SJSA1 (cell line): ENCODE results near the gene NUDT1. TPM values are rescaled to one million over a fixed set of nuclear protein-coding genes. Genes with fewer than 3 reads are reported as not detected.
A peak's percentile ranks its signal among the peaks of the same experiment; 100 is the strongest.

Experiments
- DNase-seq, 2 experiments: peaks; one replicate each; pipeline ENCODE4 v3.0.0-alpha.2; 2015 to 2020; ENCODE audit warnings: low spot score in 2 of 2, low read depth in 1 of 2
- H3K27ac ChIP-seq: fragments of 250-450 bp; sonication (Bioruptor Pico); 2 replicates; pipeline ENCODE4 v1.5.1; 2020; ENCODE audit warnings: mild to moderate bottlenecking, moderate library complexity
- H3K27me3 ChIP-seq: fragments of 250-450 bp; sonication (Bioruptor Pico); replicated peaks from 2 replicates; pipeline ENCODE4 v1.5.1; 2020; ENCODE audit warnings: mild to moderate bottlenecking, moderate library complexity
- H3K36me3 ChIP-seq: fragments of 250-450 bp; sonication (Bioruptor Pico); 2 replicates; pipeline ENCODE4 v1.5.1; 2020; ENCODE audit warnings: mild to moderate bottlenecking
- H3K4me1 ChIP-seq: fragments of 250-450 bp; sonication (Bioruptor Pico); replicated peaks from 2 replicates; pipeline ENCODE4 v1.6.1; 2021; ENCODE audit warnings: mild to moderate bottlenecking
- H3K4me3 ChIP-seq: fragments of 250-450 bp; sonication (Bioruptor Pico); 2 replicates; pipeline ENCODE4 v1.5.1; 2020; ENCODE audit warnings: mild to moderate bottlenecking
- H3K9me3 ChIP-seq: fragments of 250-450 bp; sonication (Bioruptor Pico); replicated peaks from 2 replicates; pipeline ENCODE4 v1.5.1; 2020; ENCODE audit warnings: mild to moderate bottlenecking
- total RNA-seq: library from RNA; depleted of rRNA; stranded (reverse); fragments of >200 nt; shearing (Covaris generic); gene quantifications from 2 replicates; pipeline ENCODE4 v1.2.3, GENCODE V29; 2014

The NUDT1 gene
- total RNA-seq, 1 experiment from 2014 or later = 50.7 TPM

DNA sequence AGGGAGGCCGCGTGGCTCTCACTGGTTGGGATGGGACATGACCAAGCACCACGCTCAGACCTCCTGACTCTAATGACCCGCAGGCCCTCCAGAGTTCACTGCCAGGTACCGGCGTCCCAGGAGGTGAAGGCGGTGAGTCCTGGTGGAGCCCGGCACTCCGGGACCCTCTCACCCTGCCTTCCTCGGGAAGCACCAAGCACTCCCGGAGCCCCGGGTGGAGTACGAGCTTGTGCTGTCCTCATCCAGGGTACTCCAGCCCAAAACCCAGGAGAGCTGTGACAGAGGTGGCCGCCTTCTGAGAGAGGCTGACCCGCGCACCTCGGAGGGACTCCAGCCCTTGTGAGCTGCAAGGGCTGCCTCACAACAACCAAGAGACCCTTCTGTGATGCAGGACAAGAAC, 18.7 kb upstream of the NUDT1 start:
- Histone ChIP-seq H3K36me3 (peaks cover 57% of the 10 kb centered on the region), H3K9me3 (no peaks in the 10 kb centered on the region), H3K27me3 (no peaks in the 10 kb centered on the region), H3K4me3 (no peak overlapping the region), H3K27ac (no peak overlapping the region), H3K4me1 (no peaks in the 10 kb centered on the region)
- no peak for DNase-seq

DNA sequence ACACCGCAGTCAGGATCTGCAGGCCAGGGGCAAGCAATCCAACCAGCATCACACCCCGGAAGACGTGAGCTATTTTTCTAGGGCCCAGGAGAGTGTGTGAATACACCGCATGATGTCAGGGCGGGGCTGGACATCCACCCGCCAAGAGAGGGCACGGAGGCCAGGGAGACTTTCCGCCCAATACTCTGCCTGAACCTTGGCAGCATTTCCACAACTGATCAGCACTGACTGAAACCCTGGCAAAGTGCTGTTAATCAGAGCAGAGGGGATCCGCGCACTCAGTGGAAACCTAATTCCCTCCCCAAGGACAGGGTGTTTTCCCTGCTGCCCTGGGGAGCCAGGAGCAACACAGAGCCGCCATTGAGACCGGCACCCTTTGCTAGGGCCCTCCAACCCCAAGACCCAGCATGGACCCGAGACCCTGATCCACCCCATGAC, 17.5 kb upstream of the NUDT1 start:
- Histone ChIP-seq H3K4me1 (no peaks in the 10 kb centered on the region), H3K27ac (no peak overlapping the region), H3K36me3 (peaks cover 68% of the 10 kb centered on the region), H3K4me3 (no peak overlapping the region), H3K27me3 (no peaks in the 10 kb centered on the region), H3K9me3 (no peaks in the 10 kb centered on the region)
- no peak for DNase-seq

DNA sequence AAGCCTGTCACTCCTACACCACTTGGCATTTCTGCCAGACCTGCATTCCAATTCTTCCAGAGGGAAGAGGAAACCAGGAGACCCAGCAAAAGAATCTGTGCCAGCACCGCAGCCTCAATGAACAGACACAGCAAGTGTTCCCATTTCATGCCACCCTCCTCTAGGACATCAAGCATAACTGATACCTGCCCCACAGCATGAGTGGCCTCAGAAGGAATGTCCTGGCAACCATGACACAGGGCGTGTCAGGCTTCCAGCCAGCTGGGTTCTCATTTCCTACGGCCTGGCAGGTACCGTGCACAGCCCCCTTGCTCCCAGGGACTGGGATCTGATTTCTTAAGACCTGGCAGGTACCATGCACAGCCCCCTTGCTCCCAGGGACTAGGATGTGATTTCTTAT, 17.1 kb upstream of the NUDT1 start:
- Histone ChIP-seq H3K4me1 (no peaks in the 10 kb centered on the region), H3K27ac (no peak overlapping the region), H3K4me3 (no peak overlapping the region), H3K27me3 (no peaks in the 10 kb centered on the region), H3K9me3 (no peaks in the 10 kb centered on the region), H3K36me3 (peaks cover 71% of the 10 kb centered on the region)
- no peak for DNase-seq

DNA sequence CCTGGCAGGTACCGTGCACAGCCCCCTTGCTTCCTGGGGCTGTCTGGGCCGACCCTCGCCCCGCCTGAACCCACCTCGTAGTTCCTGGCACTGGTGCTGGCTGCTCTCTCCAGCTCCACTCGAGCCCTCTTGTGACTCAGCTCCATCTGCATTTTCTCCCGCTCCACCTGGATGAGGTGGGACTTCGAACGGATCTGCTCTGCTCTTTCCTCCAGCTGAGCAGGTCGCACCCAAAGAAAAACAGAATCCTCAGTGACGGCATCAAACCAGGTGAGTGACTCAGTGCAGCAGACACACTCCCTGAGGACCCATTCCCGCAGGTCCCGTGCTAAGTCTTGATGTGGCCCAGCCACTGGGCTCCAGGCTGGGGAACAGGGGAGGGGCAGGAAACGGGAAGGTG, 16.7 kb upstream of the NUDT1 start:
- Histone ChIP-seq H3K27ac (no peak overlapping the region), H3K4me1 (no peaks in the 10 kb centered on the region), H3K36me3 (peaks cover 71% of the 10 kb centered on the region), H3K4me3 (no peak overlapping the region), H3K9me3 (no peaks in the 10 kb centered on the region), H3K27me3 (no peaks in the 10 kb centered on the region)
- DNase-seq = no peak

DNA sequence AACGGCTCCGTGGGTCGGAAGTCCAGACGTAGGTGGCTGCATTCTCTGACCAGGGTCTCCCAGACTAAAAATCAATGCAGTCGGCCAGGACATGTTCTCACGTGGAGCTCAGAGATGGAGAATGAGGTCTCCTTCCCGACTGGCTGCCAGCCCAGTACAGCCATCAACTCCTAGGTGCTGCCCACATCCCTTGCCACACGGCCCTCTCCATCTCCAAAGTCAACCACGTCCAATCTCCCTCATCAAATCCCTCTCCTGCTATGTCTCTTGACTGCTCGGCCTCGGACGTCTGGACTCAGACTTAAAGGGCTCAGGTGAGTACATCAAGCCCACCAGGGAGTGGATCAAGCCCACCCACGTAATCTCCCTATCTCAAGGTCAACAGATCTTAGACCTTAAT, 16.2 kb upstream of the NUDT1 start:
- DNase-seq = no peak
- Histone ChIP-seq H3K9me3 (no peaks in the 10 kb centered on the region), H3K27ac (no peak overlapping the region), H3K4me1 (no peaks in the 10 kb centered on the region), H3K4me3 (no peak overlapping the region), H3K27me3 (no peaks in the 10 kb centered on the region), H3K36me3 (peaks cover 71% of the 10 kb centered on the region)

DNA sequence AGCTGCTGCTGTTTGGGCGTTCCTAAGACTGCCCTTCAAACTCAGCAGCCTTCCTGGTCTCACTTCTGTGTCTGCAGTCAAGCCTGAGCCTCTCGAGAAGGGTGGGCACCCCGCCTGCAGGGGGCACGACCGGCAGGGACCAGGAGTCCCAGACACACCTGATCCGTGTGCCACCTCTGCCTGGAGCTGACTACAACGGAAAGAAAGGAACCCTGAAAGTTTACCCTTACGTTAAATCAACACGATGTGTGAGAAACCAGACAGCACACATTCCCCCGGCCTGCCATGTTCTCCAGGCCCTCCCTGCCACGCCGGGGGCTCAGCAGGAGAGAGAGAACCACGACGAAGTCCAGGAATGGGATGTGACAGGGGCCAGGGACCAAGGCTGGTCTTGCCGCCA, 14.3 kb upstream of the NUDT1 start:
- Histone ChIP-seq H3K27me3 (no peaks in the 10 kb centered on the region), H3K9me3 (no peaks in the 10 kb centered on the region), H3K27ac (no peak overlapping the region), H3K4me3 (no peak overlapping the region), H3K4me1 (peaks cover 6% of the 10 kb centered on the region; the same call in 1 of the 2 replicates), H3K36me3 (peaks cover 64% of the 10 kb centered on the region)
- DNase-seq = no peak

DNA sequence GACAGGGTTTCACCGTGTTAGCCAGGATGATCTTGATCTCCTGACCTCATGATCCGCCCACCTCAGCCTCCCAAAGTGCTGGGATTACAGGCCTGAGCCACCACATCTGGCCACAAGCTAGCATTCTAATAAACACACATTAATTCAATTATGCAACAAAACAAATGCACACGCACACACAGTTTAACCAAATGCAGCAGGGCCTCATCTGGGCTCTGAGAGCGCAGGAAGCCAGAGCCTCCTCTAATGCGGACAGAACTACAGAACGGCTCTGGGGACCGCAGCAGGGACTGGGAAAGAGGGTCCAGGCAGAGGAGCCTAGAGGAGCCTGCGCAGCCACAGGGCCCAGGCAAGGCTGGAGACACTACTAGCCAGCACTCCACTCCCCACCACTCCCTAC, 13.1 kb upstream of the NUDT1 start:
- Histone ChIP-seq H3K27ac (no peak overlapping the region), H3K4me1 (peaks cover 11% of the 10 kb centered on the region), H3K27me3 (no peaks in the 10 kb centered on the region), H3K36me3 (peaks cover 57% of the 10 kb centered on the region), H3K9me3 (no peaks in the 10 kb centered on the region), H3K4me3 (no peak overlapping the region)
- no peak for DNase-seq

DNA sequence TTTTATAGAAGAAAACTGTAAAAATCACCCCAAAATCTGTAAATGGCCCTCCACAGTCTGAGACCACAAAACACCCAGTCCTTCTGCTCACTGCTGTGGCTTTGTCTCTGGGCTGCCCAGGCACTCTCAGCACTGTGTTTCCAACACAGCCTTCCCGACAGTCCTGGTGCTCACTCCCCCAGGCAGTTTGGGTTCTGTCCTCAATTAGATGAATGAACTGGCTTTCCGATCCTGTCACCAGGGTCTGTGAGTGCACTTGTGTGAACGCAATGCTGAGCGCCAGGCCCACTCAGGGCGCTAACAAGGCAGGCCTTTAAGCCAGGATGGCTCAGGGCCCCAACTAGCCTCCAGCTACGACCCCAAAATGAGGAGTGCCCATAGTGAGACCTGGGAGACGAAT, 12.6 kb upstream of the NUDT1 start:
- Histone ChIP-seq H3K27ac (no peak overlapping the region), H3K4me3 (no peak overlapping the region), H3K9me3 (no peaks in the 10 kb centered on the region), H3K4me1 (peaks cover 14% of the 10 kb centered on the region), H3K27me3 (no peaks in the 10 kb centered on the region), H3K36me3 (peaks cover 60% of the 10 kb centered on the region)
- no peak for DNase-seq

DNA sequence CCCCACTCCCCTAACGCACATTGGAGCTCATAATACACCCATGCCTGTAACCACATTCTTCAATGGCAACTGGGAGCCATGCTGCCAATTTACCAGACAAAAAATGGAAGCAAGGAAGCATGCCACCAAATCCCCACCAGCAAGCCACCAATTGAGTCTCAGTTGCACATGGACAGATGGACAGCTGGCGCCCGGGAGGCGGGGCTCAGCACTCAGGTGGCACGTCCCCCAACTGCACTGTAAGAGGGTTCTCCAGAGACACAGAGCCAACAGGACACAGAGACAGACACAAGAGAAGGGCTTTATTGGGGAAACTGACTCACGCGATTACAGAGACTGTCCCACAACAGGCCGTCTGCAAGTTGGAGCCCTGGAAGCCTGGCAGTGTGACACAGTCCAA, 11.8 kb upstream of the NUDT1 start:
- DNase-seq = no peak
- no peak overlapping the region for H3K27ac ChIP-seq
- peaks cover 14% of the 10 kb centered on the region for H3K4me1 ChIP-seq
- H3K36me3 ChIP-seq = peaks cover 67% of the 10 kb centered on the region
- H3K9me3 ChIP-seq = no peaks in the 10 kb centered on the region
- H3K4me3 ChIP-seq = no peak overlapping the region
- H3K27me3 ChIP-seq = no peaks in the 10 kb centered on the region

DNA sequence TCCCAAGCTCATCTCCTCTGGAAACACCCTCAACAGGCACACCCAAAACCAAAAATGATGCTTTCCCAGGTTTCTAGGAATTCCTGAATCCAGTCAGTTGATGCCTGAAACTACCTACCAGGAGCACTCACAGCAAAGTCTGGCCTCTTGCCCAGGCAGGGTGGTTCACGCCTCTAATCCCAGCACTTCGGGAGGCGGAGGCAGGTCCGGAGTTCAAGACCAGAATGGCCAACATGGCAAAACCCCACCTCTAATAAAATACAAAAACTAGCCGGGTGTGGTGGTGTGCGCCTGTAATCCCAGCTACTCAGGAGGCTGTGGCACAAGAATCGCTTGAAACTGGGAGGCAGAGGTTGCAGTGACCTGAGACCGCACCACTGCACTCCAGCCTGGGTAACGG, 11.1 kb upstream of the NUDT1 start:
- DNase-seq = no peak
- H3K9me3 ChIP-seq = no peaks in the 10 kb centered on the region
- H3K4me1 ChIP-seq = peaks cover 14% of the 10 kb centered on the region
- peaks cover 67% of the 10 kb centered on the region for H3K36me3 ChIP-seq
- H3K27ac ChIP-seq = no peak overlapping the region
- H3K27me3 ChIP-seq = no peaks in the 10 kb centered on the region
- no peak overlapping the region for H3K4me3 ChIP-seq

DNA sequence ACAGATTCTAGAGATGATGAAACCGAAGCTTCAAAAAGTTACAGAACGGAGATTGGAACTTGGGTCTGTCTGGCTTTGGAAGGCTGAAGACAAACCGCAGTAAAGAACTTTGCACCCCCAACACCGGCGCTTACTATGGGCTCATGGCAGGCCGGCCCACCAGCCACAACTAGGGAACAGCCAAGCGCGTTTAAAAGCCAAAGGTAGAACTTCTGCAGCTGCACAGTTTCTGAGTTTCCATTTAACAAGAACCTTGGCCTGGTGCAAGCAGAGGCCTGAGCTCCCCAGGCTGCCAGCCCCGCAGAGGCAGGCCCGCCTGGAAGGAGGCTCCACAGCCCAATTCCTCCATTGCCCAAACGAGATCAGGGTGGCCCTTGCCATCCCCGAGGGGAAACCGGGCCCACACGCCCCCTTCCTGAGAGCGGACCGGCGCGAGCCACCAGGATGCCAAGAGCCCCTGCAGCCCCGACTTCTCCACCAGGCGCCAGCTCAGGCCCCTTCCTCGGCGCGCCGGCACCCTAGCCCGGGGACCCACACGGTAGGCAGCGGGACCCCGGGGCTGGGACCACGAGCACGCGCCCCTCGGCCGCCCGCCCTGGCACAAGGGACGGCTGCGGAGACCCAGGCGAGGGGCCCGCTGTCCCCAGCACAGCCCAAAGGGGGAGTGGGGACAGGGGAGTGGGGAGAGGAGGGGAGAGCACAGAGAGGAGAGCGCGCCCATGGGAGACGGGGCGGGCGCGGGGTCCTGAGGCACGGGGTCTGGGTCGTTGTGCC, 9.8 kb upstream of the NUDT1 start:
- Histone ChIP-seq H3K36me3 (peaks cover 68% of the 10 kb centered on the region), H3K9me3 (no peaks in the 10 kb centered on the region), H3K27ac (peak overlapping the region; percentile 39), H3K4me1 (peaks cover 14% of the 10 kb centered on the region), H3K4me3 (peak overlapping the region; percentile 73), H3K27me3 (no peaks in the 10 kb centered on the region)
- peak in 1 of 2 experiments; percentile 33 for DNase-seq

DNA sequence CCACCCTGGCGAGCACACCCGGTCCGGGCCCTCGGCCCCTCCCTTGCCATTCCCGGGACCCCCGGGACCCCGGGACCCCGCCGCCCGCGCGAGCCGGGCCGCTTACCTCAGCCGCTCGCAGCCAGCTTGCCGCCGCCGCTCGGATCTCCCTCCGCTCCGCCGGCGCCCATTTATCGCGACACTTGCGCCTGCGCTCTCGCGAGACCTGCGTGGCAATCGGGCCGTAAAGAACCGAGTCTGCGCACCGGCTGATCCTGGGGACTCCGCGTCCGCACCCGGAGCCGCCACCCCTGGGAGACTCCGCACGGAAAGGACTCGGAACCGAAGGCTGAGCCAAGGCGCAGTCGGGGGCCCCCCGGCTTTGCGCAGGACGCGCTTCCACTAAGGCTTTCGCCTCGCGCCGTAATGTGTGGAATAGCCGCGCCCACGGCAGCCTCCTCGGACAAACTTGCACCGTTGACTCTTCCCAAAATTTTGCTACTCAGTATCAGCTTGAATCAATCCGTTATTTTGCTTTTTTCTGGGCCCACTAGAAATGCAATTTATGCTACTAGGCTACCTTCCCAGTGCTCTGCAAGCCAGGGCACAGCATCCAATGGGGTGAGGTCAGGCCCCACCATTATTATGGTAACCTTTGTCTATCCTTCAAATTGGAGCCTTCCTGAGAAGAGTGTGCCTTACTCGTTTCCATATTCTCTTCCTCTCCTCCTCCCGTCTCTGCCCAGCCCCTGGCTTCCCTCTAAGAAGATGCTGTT, 9.1 kb upstream of the NUDT1 start, which contains the start of gene MAD1L1:
Gene MAD1L1 (minus strand): TSS at position 180 of the 755 bp plus-strand sequence. CDS start 2,812 bp downstream, outside the sequence.
- DNase-seq = peak; percentile 88 to 92
- Histone ChIP-seq H3K27me3 (no peaks in the 10 kb centered on the region), H3K27ac (peak within 1 kb of the TSS; percentile 39), H3K9me3 (no peaks in the 10 kb centered on the region), H3K4me1 (peaks cover 14% of the 10 kb centered on the region), H3K4me3 (peak within 1 kb of the TSS; percentile 73), H3K36me3 (peaks cover 73% of the 10 kb centered on the region)

DNA sequence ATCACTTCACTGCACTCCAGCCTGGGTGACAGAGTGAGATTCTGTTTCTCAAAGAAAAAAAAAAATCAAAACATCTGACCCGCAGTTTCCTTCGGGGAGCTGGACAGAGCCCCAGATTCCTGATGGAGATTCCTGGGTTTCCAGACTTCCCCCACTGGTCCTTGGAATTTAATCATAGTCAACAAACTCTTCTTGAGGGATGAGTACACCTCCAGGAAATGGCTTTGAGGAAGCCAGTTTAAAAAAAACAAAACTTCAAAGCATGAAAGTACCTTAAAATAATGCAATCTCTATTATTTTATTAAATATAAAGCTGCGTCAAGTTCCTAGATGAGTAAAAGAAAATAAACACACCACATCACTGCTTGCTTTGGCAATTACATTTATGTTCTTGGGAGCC, 8.1 kb upstream of the NUDT1 start:
- Histone ChIP-seq H3K9me3 (no peaks in the 10 kb centered on the region), H3K36me3 (peaks cover 72% of the 10 kb centered on the region), H3K4me3 (no peak overlapping the region), H3K27ac (no peak overlapping the region), H3K4me1 (peaks cover 14% of the 10 kb centered on the region), H3K27me3 (no peaks in the 10 kb centered on the region)
- DNase-seq = no peak

DNA sequence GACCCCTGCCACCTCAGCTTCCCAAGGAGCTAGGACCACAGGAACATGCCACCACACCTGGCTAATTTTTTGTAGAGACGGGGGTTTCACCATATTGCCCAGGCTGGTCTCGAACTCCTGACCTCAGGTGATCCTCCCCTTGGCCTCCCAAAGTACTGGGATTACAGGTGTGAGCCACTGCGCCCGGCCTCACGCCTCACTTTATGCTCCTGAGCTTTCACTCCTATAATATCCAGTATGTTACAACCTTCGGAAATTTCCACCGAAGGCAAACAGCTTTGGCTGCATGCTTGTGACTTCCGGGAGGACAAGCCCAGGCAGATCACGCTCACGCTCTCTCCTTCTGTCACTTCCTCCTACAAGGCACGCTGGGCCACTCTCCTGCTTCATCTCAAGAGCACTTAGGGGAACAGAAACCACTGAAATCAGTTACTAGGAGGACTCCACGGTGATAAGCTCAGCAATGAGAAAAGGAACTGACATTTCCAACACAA, 4.9 kb upstream of the NUDT1 start:
- no peak overlapping the region for H3K27ac ChIP-seq
- no peaks in the 10 kb centered on the region for H3K27me3 ChIP-seq
- H3K4me1 ChIP-seq = peaks cover 13% of the 10 kb centered on the region
- no peak overlapping the region for H3K4me3 ChIP-seq
- H3K9me3 ChIP-seq = no peaks in the 10 kb centered on the region
- peaks cover 72% of the 10 kb centered on the region for H3K36me3 ChIP-seq
- DNase-seq = no peak
